K562 (cell line): ENCODE results near the gene C2CD5. TPM values are rescaled to one million over a fixed set of nuclear protein-coding genes. Genes with fewer than 3 reads are reported as not detected.

Experiments
- ATF7 ChIP-seq: fragments of 450-650 bp; IDR thresholded peaks from 2 replicates; pipeline ENCODE4 v1.7.1; 2014; ENCODE audit warnings: mild to moderate bottlenecking, moderate library complexity
- ESRRB ChIP-seq: fragments of 250-450 bp; sonication (Bioruptor Pico); IDR thresholded peaks from 2 replicates; pipeline ENCODE4 v1.5.0; 2020; ENCODE audit warnings: mild to moderate bottlenecking, moderate library complexity, borderline replicate concordance
- FOXM1 ChIP-seq, 2 experiments: fragments of 450-650 bp in 1 of 2; sonication (generic) in 1 of 2; formaldehyde crosslinking in 1 of 2; IDR thresholded peaks; 2 replicates each; pipeline versions ENCODE4 v1.6.1 to v1.9.0; 2017 to 2022; ENCODE audit warnings: low read depth in 2 of 2, mild to moderate bottlenecking in 2 of 2, missing genetic modification reagents in 1 of 2, moderate library complexity in 1 of 2
- HOXB6 ChIP-seq: fragments of 250-450 bp; sonication (Bioruptor Pico); IDR thresholded peaks from 2 replicates; pipeline ENCODE4 v1.5.1; 2022; ENCODE audit warnings: mild to moderate bottlenecking, borderline replicate concordance
- ILF3 ChIP-seq: fragments of 450-650 bp; IDR thresholded peaks from 2 replicates; pipeline ENCODE4 v1.6.1; 2018; ENCODE audit warnings: antibody characterized with exemption, mild to moderate bottlenecking, moderate library complexity, borderline replicate concordance
- MEF2A ChIP-seq: IDR thresholded peaks from 2 replicates; pipeline ENCODE4 v1.6.1; 2011; ENCODE audit warnings: low read depth, mild to moderate bottlenecking, low read length, moderate library complexity; ENCODE audit not compliant: control insufficient read depth
- MEF2D ChIP-seq: conservative IDR thresholded peaks from 2 replicates; pipeline ENCODE4 v1.6.1; 2016; ENCODE audit warnings: low read depth, missing genetic modification characterization, missing compliant biosample characterization
- NFE2L1 ChIP-seq: fragments of 450-650 bp; IDR thresholded peaks from 2 replicates; pipeline ENCODE4 v1.6.1; 2016; ENCODE audit warnings: missing genetic modification characterization, low read depth, mild to moderate bottlenecking, missing compliant biosample characterization, moderate library complexity, borderline replicate concordance
- NFRKB ChIP-seq: fragments of 450-650 bp; IDR thresholded peaks from 2 replicates; pipeline ENCODE4 v1.6.1; 2016; ENCODE audit warnings: low read depth
- PBX2 ChIP-seq, 2 experiments: IDR thresholded peaks in 1 of 2; conservative IDR thresholded peaks in 1 of 2; 2 replicates each; pipeline ENCODE4 v1.6.1; 2016; ENCODE audit warnings: low read depth in 2 of 2, mild to moderate bottlenecking in 1 of 2, missing compliant biosample characterization in 1 of 2, missing genetic modification characterization in 1 of 2, moderate library complexity in 1 of 2
- POLR2B ChIP-seq: fragments of 450-650 bp; IDR thresholded peaks from 2 replicates; pipeline ENCODE4 v1.6.1; 2018; ENCODE audit warnings: low read depth; ENCODE audit not compliant: partially characterized antibody
- RHOXF2B ChIP-seq: fragments of 250-450 bp; sonication (Bioruptor Pico); conservative IDR thresholded peaks from 2 replicates; pipeline ENCODE4 v1.5.1; 2021
- SMARCA5 ChIP-seq: fragments of 450-650 bp; IDR thresholded peaks from 2 replicates; pipeline ENCODE4 v1.6.1; 2016
- SUPT5H ChIP-seq: fragments of 450-650 bp; IDR thresholded peaks from 2 replicates; pipeline ENCODE4 v1.6.1; 2016
- ZFP30 ChIP-seq: fragments of 250-450 bp; sonication (Bioruptor Pico); IDR thresholded peaks from 2 replicates; pipeline ENCODE4 v1.8.0; 2022; ENCODE audit warnings: moderate library complexity, mild to moderate bottlenecking, inconsistent platforms, borderline replicate concordance
- ZFX ChIP-seq: sonication (generic); formaldehyde crosslinking; IDR thresholded peaks from 2 replicates; pipeline ENCODE4 v1.8.0; 2022; ENCODE audit warnings: mild to moderate bottlenecking, missing genetic modification reagents, moderate library complexity
- ZNF133 ChIP-seq: fragments of 250-450 bp; sonication (Bioruptor Pico); IDR thresholded peaks from 2 replicates; pipeline ENCODE4 v1.4.0; 2020; ENCODE audit warnings: mild to moderate bottlenecking
- ZNF740 ChIP-seq, 3 experiments: fragments of 200-800 bp in 1 of 3; sonication (Bioruptor generic) in 1 of 3; sonication (generic) in 1 of 3; formaldehyde crosslinking in 1 of 3; IDR thresholded peaks; 2 replicates each; pipeline versions ENCODE4 v1.6.1 to v1.8.0; 2016 to 2022; ENCODE audit warnings: mild to moderate bottlenecking in 2 of 3, missing compliant biosample characterization in 2 of 3, missing genetic modification characterization in 2 of 3, missing genetic modification reagents in 1 of 3
- ZNF764 ChIP-seq: fragments of 250-450 bp; sonication (Bioruptor Pico); IDR thresholded peaks from 2 replicates; pipeline ENCODE4 v1.4.0; 2020; ENCODE audit warnings: low read depth, mild to moderate bottlenecking, moderate library complexity
- ZNF766 ChIP-seq: fragments of 200-800 bp; sonication (Bioruptor generic); conservative IDR thresholded peaks from 2 replicates; pipeline ENCODE4 v1.6.1; 2016; ENCODE audit warnings: missing genetic modification characterization, missing compliant biosample characterization
- polyA plus RNA-seq, 8 experiments: library from polyadenylated mRNA; depleted of rRNA in 4 of 8; stranded (reverse) in 5 of 8; unstranded in 3 of 8; fragments of >200 nt; fragmentation: Nextera tagmentation in 2 of 8; fragmentation: Illumina TruSeq in 1 of 8; extraction: Ambion mirVana in 2 of 8; extraction: Trizol in 1 of 8; gene quantifications; 2 replicates each; pipeline versions ENCODE4 v1.2.1 to v1.2.3, GENCODE V29; 2011 to 2014; ENCODE audit warnings: inconsistent platforms in 1 of 8, missing spikeins in 1 of 8
- total RNA-seq, 7 experiments: library from RNA; depleted of rRNA in 6 of 7; stranded (reverse); fragments of >200 nt in 6 of 7; fragmentation: Illumina TruSeq in 2 of 7; extraction: Trizol in 2 of 7; gene quantifications; 2 replicates each; pipeline versions ENCODE4 v1.2.1 to v1.2.3, GENCODE V29; 2011 to 2021; ENCODE audit warnings: low replicate concordance in 1 of 7

Gene C2CD5
- total and polyA plus RNA-seq, 9 of the 15 experiments (the other 6 are each of a cell fraction or from before 2014, with no cell fraction given), result 5.1 to 24.1 (median 14.3) TPM

- TF ChIP-seq ZNF740 (CRISPR knock-in tag; IDR thresholded peaks at IDR 0.05) (0 out of 2 replicates have a peak, but pooled peaks have one; percentile 50), ZNF740 (tag; IDR thresholded peaks at IDR 0.05) (no peak), ZFX (CRISPR knock-in tag) (peak; percentile 80), HOXB6 (CRISPR knock-in tag) (no peak), RHOXF2B (CRISPR knock-in tag) (no peak), FOXM1 (IDR thresholded peaks at IDR 0.05; ENCODE audit: low read depth) (peak; percentile 39; the same call in 1 of the 2 replicates), FOXM1 (CRISPR knock-in tag; IDR thresholded peaks at IDR 0.05; ENCODE audit: low read depth) (no peak), ATF7 (peak; percentile 83), MEF2D (tag) (no peak), NFRKB (peak; percentile 96), ZNF764 (CRISPR knock-in tag) (no peak), NFE2L1 (tag) (no peak), ZNF133 (CRISPR knock-in tag) (no peak), SUPT5H (peak; percentile 91), PBX2 (CRISPR knock-in tag; IDR thresholded peaks at IDR 0.05; ENCODE audit: low read depth) (no peak), PBX2 (tag; conservative IDR thresholded peaks at IDR 0.05; ENCODE audit: low read depth) (peak; percentile 41; the same call in 1 of the 2 replicates), SMARCA5 (no peak), ZNF766 (peak; percentile 54), ILF3 (0 out of 2 replicates have a peak, but pooled peaks have one; percentile 28), ESRRB (no peak), ZFP30 (CRISPR knock-in tag) (no peak), MEF2A (no peak), POLR2B (peak; percentile 83)
These were observed at the start of gene C2CD5 (continued) for GRCh38 chr12:22544038-22544979.
